Uterus (tissue), 2 donors: ENCODE measurements around the gene NBPF1.
"Not testable (repeated sequence)": the region's sequence is repeated elsewhere in the genome, so short reads cannot be mapped to it uniquely, and the experiment has no call there.

Experiments used
- POLR2A ChIP-seq, 2 donors: fragments of 450-650 bp; IDR thresholded peaks; one replicate each; pipeline ENCODE4 v1.6.1; 2016; ENCODE audit warnings: antibody characterized with exemption in 2 of 2, mild to moderate bottlenecking in 1 of 2, moderate library complexity in 1 of 2
- TF ChIP-seq, protein P1 (sequence below), 4 experiments: fragments of 200-600 bp in 2 of 4; fragments of 450-650 bp in 2 of 4; sonication (generic) in 2 of 4; IDR thresholded peaks; one replicate each; pipeline ENCODE4 v1.5.1; 2016 to 2019; ENCODE audit warnings: antibody characterized with exemption in 4 of 4, mild to moderate bottlenecking in 2 of 4, moderate library complexity in 1 of 4

GRCh38 chr1:16637941-16638778, 24.8 kb upstream of the NBPF1 start:
- TF ChIP-seq, protein P1, sequence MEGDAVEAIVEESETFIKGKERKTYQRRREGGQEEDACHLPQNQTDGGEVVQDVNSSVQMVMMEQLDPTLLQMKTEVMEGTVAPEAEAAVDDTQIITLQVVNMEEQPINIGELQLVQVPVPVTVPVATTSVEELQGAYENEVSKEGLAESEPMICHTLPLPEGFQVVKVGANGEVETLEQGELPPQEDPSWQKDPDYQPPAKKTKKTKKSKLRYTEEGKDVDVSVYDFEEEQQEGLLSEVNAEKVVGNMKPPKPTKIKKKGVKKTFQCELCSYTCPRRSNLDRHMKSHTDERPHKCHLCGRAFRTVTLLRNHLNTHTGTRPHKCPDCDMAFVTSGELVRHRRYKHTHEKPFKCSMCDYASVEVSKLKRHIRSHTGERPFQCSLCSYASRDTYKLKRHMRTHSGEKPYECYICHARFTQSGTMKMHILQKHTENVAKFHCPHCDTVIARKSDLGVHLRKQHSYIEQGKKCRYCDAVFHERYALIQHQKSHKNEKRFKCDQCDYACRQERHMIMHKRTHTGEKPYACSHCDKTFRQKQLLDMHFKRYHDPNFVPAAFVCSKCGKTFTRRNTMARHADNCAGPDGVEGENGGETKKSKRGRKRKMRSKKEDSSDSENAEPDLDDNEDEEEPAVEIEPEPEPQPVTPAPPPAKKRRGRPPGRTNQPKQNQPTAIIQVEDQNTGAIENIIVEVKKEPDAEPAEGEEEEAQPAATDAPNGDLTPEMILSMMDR (IDR thresholded peaks at IDR 0.05): not testable (repeated sequence)
- TF ChIP-seq POLR2A (IDR thresholded peaks at IDR 0.05): not testable (repeated sequence)
